Vagina (tissue), 2 donors: ENCODE results near the gene USP17L12. TPM values are rescaled to one million over a fixed set of nuclear protein-coding genes. Genes with fewer than 3 reads are reported as not detected.
"Not testable (repeated sequence)": the region's sequence is repeated elsewhere in the genome, so short reads cannot be mapped to it uniquely, and the experiment has no call there.

Source experiments
- DNase-seq, 2 donors: peaks; one replicate each; pipeline ENCODE4 v3.0.0-alpha.2; 2017; ENCODE audit errors: extremely low spot score in 2 of 2
- H3K27ac ChIP-seq: fragments of 200-600 bp; sonication (generic); one replicate; pipeline ENCODE4 v1.5.1; 2019
- H3K27me3 ChIP-seq: fragments of 200-600 bp; sonication (generic); one replicate; pipeline ENCODE4 v1.5.1; 2019
- H3K36me3 ChIP-seq, 2 donors: fragments of 200-600 bp; sonication (generic); one replicate each; pipeline ENCODE4 v1.5.1; 2017 to 2019
- H3K4me1 ChIP-seq: fragments of 200-600 bp; sonication (generic); one replicate; pipeline ENCODE4 v1.5.1; 2019
- H3K4me3 ChIP-seq, 2 donors: fragments of 200-600 bp; sonication (generic); 1 replicate in 1 of 2; 2 replicates in 1 of 2; pipeline ENCODE4 v1.5.1; 2016 to 2019
- H3K9me3 ChIP-seq: fragments of 200-600 bp; sonication (generic); one replicate; pipeline ENCODE4 v1.5.1; 2019
- intact Hi-C: fragments of 100-400 bp; cut with DNase I; formaldehyde crosslinking; loops from one replicate; pipeline ENCODE4 v1.15.1; 2023
- total RNA-seq: library from RNA; depleted of rRNA; stranded (reverse); fragments of >200 nt; gene quantifications from one replicate; pipeline ENCODE4 v1.2.3, GENCODE V29; 2016

Gene USP17L12
- total RNA-seq, 1 donor from 2014 or later = not detected

DNA sequence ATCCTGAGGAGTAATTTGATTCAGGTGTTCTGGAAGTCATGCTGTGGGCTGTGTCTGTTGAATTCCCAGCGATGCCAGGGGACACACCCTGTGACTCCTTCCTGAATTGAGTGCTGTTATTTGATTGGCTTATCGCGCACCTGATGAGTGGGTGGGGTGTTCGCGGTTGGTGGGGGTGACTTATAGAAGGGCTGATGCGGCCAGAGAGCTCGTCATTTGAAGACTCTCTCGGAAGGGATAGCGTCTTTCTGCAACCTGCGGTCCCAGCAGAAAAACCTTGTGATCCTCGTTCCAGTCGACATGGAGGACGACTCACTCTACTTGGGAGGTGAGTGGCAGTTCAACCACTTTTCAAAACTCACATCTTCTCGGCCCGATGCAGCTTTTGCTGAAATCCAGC is 47.4 kb downstream of the USP17L12 start, which contains the start of gene USP17L22:
Gene USP17L22, plus strand, starts transcription at position 301 of the 400 bp plus-strand sequence. Its CDS starts 0 bp downstream, at position 301.
- H3K36me3 ChIP-seq, H3K4me1 ChIP-seq, DNase-seq, H3K9me3 ChIP-seq, H3K27me3 ChIP-seq, H3K4me3 ChIP-seq, intact Hi-C loops, H3K27ac ChIP-seq: not testable (repeated sequence)

Other genes with a start within 250 kb of the USP17L12 start
- not detected for gene FAM90A26, start 49.7 kb upstream of the USP17L12 start, total RNA-seq
- not detected for gene USP17L10, start 9.5 kb upstream of the USP17L12 start, total RNA-seq
- not detected for gene USP17L11, start 4.7 kb upstream of the USP17L12 start, total RNA-seq
- not detected for gene USP17L13, start 4.7 kb downstream of the USP17L12 start, total RNA-seq
- gene USP17L15, start 14.2 kb downstream of the USP17L12 start, total RNA-seq = not detected
- gene USP17L17, start 23.7 kb downstream of the USP17L12 start, total RNA-seq = not detected
- gene USP17L18, start 28.5 kb downstream of the USP17L12 start, total RNA-seq = not detected
- gene USP17L19, start 33.2 kb downstream of the USP17L12 start, total RNA-seq = not detected
- gene USP17L20, start 38.0 kb downstream of the USP17L12 start, total RNA-seq = not detected
- not detected for gene USP17L21, start 42.7 kb downstream of the USP17L12 start, total RNA-seq
- not detected for gene USP17L22, start 47.5 kb downstream of the USP17L12 start, total RNA-seq
- gene USP17L24, start 105.0 kb downstream of the USP17L12 start, total RNA-seq = not detected
- gene USP17L25, start 109.8 kb downstream of the USP17L12 start, total RNA-seq = not detected
- not detected for gene USP17L26, start 114.5 kb downstream of the USP17L12 start, total RNA-seq
- gene USP17L5, start 119.3 kb downstream of the USP17L12 start, total RNA-seq = not detected
- gene USP17L27, start 124.0 kb downstream of the USP17L12 start, total RNA-seq = not detected
- not detected for gene USP17L28, start 128.7 kb downstream of the USP17L12 start, total RNA-seq
- not detected for gene USP17L29, start 133.5 kb downstream of the USP17L12 start, total RNA-seq
- gene USP17L30, start 143.0 kb downstream of the USP17L12 start, total RNA-seq = not detected
- not detected for gene DEFB131A, start 224.3 kb downstream of the USP17L12 start, total RNA-seq